Measurements from ENCODE around the gene TNFSF4.
"Not testable (repeated sequence)": the region's sequence is repeated elsewhere in the genome, so short reads cannot be mapped to it uniquely, and the experiment has no call there.

- TF ChIP-seq, protein P1, sequence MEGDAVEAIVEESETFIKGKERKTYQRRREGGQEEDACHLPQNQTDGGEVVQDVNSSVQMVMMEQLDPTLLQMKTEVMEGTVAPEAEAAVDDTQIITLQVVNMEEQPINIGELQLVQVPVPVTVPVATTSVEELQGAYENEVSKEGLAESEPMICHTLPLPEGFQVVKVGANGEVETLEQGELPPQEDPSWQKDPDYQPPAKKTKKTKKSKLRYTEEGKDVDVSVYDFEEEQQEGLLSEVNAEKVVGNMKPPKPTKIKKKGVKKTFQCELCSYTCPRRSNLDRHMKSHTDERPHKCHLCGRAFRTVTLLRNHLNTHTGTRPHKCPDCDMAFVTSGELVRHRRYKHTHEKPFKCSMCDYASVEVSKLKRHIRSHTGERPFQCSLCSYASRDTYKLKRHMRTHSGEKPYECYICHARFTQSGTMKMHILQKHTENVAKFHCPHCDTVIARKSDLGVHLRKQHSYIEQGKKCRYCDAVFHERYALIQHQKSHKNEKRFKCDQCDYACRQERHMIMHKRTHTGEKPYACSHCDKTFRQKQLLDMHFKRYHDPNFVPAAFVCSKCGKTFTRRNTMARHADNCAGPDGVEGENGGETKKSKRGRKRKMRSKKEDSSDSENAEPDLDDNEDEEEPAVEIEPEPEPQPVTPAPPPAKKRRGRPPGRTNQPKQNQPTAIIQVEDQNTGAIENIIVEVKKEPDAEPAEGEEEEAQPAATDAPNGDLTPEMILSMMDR (conservative IDR thresholded peaks at IDR 0.05 in 1 of 2, IDR thresholded peaks at IDR 0.05 in 1 of 2; ENCODE audit: low read depth in 1 of 2, low read length in 2 of 2), result not testable (repeated sequence)
- not testable (repeated sequence) for TF ChIP-seq EZH2 (IDR thresholded peaks at IDR 0.05; ENCODE audit: low read length, missing control alignments)
Observed at GRCh38 chr1:173153964-173154363, 53.2 kb downstream of the TNFSF4 start.

Measured in fibroblast of lung (primary cell).